GM18519 (cell line): ENCODE measurements around the gene INPP5E.

Experiments
- ATAC-seq: cut with Tn5 transposase; IDR thresholded peaks from one replicate; pipeline ENCODE4 v1.9.1; 2021; ENCODE audit warnings: mild to moderate bottlenecking, moderate library complexity; ENCODE audit not compliant: unreplicated experiment, low FRiP score

Gene INPP5E

GRCh38 chr9:136474021-136474640 lies 34.5 kb upstream of the INPP5E start:
- no peak for ATAC-seq

- ATAC-seq: no peak
These were observed 33.7 kb upstream of the INPP5E start for GRCh38 chr9:136473354-136473721.

- no peak for ATAC-seq
These were observed 33.2 kb upstream of the INPP5E start for GRCh38 chr9:136472640-136473353.

- no peak for ATAC-seq
These were observed 32.3 kb upstream of the INPP5E start for GRCh38 chr9:136471802-136472487.

GRCh38 chr9:136470792-136471469 lies 31.3 kb upstream of the INPP5E start:
- no peak for ATAC-seq

- ATAC-seq: no peak
These were observed 30.7 kb upstream of the INPP5E start for GRCh38 chr9:136470356-136470755.

GRCh38 chr9:136467766-136468165 lies 28.1 kb upstream of the INPP5E start:
- ATAC-seq: no peak

- no peak for ATAC-seq
These were observed 26.5 kb upstream of the INPP5E start for GRCh38 chr9:136466155-136466541.

- ATAC-seq: no peak
These were observed 26.0 kb upstream of the INPP5E start for GRCh38 chr9:136465500-136466154.

- no peak for ATAC-seq
These were observed 24.6 kb upstream of the INPP5E start for GRCh38 chr9:136464241-136464640.

- ATAC-seq: no peak
These were observed 23.9 kb upstream of the INPP5E start for GRCh38 chr9:136463578-136463977.

- ATAC-seq: no peak
These were observed 23.0 kb upstream of the INPP5E start for GRCh38 chr9:136462664-136463063.

GRCh38 chr9:136460772-136461325 lies 21.2 kb upstream of the INPP5E start:
- no peak for ATAC-seq

GRCh38 chr9:136459425-136459824 lies 19.8 kb upstream of the INPP5E start:
- ATAC-seq: no peak

GRCh38 chr9:136457326-136457725 lies 17.7 kb upstream of the INPP5E start:
- ATAC-seq: no peak

- no peak for ATAC-seq
These were observed 16.6 kb upstream of the INPP5E start for GRCh38 chr9:136456258-136456657.

GRCh38 chr9:136455043-136456002 lies 15.7 kb upstream of the INPP5E start:
- no peak for ATAC-seq

- no peak for ATAC-seq
These were observed 14.6 kb upstream of the INPP5E start for GRCh38 chr9:136454026-136454796.

GRCh38 chr9:136453326-136453725 lies 13.7 kb upstream of the INPP5E start:
- ATAC-seq: no peak
